Hindlimb muscle (tissue), 1 donor: Measurements from ENCODE around the gene SPRYD3. TPM values are rescaled to one million over a fixed set of nuclear protein-coding genes. Genes with fewer than 3 reads are reported as not detected.

ENCODE experiments used
- DNase-seq: peaks from one replicate; pipeline ENCODE4 v3.0.0-alpha.2; 2013
- polyA plus RNA-seq: library from polyadenylated mRNA; unstranded; fragments of 120-200 nt; gene quantifications from one replicate; pipeline ENCODE4 v1.2.1, GENCODE V29; 2013; ENCODE audit not compliant: insufficient read length

SPRYD3 gene
- polyA plus RNA-seq, 1 donor: 17.4 TPM

DNA sequence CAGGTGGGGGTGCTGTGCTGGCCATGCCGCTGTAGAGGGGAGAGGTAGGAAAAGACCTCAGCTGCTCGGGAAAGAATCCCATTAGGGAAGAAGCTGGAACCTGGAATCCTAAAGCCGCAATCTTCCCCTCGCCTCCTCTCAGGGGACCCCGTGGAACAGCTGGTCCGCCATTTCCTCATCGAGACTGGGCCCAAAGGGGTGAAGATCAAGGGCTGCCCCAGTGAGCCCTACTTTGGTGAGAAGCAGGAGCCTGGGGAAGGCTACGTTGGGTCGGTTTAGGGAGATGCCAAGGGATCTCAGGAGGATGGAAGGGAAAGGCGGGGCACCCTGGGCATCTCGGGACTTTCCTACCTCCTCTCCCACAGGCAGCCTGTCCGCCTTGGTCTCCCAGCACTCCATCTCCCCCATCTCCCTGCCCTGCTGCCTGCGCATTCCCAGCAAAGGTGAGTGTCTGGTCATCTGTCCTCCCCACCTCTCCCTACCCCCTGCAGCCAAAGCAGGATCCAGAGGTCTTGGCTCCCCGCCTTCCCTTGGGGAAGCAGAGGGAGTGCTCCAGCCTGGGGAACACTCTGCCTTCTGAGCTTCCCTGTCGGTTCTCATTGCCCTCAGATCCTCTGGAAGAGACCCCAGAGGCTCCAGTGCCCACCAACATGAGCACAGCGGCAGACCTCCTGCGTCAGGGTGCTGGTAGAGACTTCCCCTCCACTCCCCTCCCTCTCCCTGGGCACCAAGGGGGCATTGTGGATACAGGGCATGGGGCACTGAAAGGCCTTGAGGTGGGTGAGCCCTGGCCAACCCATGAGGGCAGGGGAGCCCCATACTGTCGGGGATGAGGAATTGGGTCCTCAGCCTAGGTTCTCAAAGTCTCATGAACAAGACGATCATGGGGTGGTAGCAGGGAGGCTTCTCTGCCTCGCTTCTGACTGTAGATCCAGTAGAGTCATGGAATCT, 16.9 kb downstream of the SPRYD3 start:
- no peak for DNase-seq

- DNase-seq: no peak
These were observed 17.7 kb downstream of the SPRYD3 start for GRCh38 chr12:53061404-53062010.

- DNase-seq: no peak
These were observed 18.4 kb downstream of the SPRYD3 start for GRCh38 chr12:53060721-53061276.

GRCh38 chr12:53060064-53060720, 19.0 kb downstream of the SPRYD3 start:
- no peak for DNase-seq

DNA sequence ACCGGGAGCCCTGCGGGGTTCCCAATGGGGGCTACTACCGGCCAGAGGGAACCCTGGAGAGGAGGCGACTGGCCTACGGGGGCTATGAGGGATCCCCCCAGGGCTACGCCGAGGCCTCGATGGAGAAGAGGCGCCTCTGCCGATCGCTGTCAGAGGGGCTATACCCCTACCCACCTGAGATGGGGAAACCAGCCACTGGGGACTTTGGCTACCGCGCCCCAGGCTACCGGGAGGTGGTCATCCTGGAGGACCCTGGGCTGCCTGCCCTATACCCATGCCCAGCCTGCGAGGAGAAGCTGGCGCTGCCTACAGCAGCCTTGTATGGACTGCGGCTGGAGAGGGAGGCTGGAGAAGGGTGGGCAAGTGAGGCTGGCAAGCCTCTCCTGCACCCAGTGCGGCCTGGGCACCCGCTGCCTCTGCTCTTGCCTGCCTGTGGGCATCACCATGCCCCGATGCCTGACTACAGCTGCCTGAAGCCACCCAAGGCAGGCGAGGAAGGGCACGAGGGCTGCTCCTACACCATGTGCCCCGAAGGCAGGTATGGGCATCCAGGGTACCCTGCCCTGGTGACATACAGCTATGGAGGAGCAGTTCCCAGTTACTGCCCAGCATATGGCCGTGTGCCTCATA, 19.6 kb downstream of the SPRYD3 start:
- no peak for DNase-seq

DNA sequence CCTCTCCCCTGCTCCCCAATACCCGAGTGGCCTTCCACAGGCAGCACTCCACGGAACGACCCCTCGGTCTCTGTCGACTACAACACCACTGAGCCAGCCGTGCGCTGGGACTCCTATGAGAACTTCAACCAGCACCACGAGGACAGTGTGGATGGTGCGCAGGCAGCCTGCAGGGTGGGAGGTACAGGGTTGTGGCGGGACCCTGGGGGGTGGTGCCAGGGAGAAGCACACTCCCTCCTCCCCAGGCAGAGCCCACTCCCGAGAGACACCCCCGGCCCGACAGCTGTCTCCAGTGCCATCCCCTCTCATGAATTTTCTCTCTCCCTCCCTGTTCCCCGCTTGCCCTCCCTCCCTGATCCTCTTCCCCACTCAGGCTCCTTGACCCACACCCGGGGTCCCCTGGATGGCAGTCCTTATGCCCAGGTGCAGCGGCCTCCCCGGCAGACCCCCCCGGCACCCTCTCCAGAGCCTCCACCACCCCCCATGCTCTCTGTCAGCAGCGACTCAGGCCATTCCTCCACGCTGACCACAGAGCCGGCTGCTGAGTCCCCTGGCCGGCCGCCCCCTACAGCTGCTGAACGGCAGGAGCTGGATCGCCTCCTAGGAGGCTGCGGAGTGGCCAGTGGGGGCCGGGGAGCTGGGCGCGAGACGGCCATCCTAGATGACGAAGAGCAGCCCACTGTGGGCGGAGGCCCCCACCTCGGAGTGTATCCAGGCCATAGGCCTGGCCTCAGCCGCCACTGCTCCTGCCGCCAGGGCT, 20.3 kb downstream of the SPRYD3 start:
- DNase-seq: no peak

DNA sequence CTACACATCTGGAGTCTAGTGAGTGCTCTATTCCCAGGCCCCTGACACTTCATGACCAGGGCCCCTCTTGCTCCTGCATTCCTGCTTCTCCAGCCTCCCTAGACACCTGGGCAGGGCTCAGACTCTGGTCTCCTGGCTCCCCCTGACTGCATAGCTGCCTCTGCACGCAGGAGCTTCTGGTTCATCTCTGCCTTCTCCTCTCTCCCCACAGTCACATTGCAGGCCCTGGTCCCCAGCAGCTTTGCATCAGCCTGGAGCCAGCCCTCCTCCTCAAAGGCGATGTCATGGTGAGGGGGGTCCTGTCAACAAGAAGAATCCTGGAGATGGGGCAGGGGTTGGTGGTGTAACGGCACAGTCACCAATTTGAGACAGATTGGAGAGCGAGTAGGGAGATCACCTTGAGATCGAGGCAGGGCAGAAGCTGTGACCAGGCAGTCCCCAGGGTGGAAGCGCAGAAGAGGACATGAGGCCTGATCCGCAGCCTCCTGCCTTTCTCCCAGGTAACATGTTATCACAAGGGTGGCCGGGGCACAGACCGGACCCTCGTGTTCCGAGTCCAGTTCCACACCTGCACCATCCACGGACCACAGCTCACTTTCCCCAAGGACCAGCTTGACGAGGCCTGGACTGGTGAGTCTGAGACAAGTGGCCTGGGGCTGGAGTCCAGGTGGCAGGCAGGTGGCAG, 21.2 kb downstream of the SPRYD3 start:
- no peak for DNase-seq

DNA sequence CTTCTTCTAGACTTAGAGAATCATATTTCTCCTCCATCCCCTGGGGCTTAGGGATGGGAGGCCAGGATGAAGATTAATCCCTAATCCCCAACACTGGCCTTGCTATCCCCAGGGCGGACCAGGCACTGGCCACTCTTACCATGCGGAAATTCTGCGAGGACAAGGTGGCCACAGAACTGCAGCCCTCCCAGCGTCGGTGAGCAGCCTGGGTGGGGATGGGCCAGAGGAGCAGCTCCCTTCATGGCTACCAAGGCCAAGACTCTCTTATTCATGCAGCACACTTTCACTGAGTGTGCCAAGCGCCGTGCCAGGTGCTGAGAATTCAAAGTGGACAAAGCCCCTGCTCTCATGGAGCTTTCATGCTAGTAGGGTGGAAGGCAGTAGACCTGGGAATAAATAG, 22.3 kb downstream of the SPRYD3 start:
- DNase-seq: no peak

DNA sequence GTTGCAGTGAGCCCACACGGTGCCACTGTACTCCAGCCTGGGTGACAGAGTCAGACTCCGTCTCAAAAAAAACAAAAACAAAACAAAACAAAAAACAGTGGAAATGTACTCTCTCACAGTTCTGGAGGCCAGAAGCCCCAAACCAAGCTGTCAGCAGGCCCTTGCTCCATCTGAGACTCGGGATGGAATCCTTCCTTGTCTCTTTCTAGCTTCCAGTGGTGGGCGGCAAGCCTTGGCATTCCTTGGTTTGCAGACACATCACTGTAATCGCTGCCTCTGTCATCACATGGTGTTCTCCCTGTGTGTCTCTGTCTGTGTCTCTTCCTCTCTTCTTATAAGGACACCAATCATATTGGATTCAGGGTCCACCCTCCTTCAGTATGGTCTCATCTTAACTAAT, 22.9 kb downstream of the SPRYD3 start:
- no peak for DNase-seq

GRCh38 chr12:53055471-53056266, 23.5 kb downstream of the SPRYD3 start:
- no peak for DNase-seq

DNA sequence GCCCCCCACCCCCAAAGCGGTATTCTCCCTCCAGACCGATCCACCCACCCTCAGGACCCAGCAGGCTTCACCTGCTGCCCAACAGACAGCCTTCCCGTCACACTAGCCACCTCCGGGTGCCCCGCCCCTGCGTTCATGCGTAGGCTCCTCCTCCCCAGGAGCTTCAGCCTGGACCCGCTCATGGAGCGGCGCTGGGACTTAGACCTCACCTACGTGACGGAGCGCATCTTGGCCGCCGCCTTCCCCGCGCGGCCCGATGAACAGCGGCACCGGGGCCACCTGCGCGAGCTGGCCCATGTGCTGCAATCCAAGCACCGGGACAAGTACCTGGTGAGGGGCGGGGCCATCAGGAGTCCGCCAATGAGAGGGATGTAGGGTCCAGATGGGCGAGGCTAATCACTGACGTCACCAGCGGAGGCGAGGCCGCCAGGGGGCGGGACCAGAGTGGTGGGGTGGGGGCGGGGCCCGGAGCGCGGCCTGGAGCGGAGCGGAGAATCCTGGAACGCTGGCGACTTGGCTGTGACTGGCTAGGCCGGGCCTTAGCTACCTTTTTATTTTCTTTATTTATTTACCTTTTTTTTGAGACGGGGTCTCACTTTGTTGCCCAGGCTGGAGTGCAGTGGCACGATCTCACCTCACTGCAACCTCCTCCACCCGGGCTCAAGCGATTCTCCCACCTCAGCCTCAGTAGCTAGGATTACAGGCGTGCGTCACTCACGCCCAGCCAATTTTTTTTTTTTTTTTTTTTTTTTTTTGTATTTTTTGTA, 24.9 kb downstream of the SPRYD3 start:
- peak; percentile 90 for DNase-seq

DNA sequence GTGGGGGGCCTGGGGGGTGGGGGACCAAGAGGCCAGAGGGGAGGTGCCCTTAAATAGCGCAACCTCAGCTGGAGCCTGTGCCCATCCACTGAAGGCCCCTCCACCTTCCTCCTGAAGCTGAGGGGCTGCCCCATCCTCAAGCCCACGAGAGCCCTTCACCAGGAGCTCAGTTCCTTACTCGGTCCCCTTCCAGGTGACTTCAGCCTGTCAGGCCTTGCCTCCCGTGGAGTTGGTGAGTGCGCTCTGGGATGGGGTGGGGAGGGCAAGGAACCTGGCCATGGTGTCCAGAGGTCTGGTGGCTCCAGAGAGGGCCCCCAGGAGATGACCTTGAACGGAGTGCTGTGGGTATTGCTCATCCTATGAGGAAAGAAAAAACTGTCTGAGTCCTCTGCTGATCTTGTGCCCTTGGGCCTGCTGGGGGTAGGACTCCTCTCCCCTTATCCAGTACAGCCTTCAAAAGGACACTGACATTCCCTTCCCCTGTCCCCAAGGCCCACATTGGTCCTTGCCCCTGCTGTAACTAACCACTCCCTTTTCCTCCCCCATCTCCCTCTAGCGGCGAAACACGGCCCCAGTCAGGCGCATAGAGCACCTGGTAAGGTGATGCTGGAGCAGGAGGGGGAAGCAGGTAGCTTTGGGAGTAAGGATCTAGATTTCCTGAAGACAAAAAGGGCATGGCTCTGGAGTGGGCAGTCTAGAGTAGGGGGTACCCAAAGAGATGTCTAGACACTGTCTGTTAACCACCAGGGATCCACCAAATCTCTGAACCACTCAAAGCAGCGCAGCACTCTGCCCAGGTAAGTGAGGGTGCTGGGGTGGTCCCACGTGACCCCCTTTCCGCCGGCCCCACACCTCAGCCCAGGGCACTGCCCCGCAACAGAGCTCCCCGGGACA, 25.7 kb downstream of the SPRYD3 start:
- peak; percentile 36 for DNase-seq

DNA sequence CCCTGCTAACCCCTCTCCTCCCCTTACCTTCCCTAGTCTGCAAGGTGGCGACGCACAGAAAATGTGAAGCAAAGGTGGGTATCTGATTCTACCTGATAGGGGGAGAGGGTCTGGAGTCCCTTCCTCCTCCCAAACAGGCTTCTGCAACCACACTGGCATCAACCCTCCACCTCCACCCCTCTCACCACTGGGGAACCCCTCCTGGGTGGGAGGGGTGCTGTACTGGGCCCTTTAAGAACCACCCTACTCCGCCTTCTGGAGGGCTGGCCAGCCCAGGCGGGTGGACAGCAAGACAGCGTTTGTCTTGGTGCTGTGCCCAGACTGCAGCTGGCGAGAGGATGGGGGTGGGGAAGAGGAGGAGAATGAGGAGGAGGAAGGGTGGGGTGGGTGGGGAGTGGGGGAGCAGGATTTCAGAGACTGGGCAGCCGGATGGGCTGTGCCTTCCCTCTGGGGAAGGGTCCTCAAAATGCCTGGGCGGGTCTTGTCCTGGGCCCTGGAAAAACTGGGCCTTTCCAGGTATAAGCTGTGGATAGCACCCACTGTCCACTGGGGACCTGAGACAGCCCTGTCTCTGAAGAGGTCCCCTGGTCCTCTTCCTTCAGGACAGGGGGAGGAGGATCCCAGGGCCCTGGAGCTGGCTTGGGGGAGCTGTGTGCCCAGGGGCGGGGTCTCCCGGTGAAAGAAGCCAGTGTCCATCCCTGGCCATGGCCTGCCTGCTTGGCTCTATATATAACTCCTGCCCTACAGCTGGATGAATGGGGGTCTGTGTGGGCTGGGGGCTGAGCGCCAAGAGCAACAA, 26.6 kb downstream of the SPRYD3 start:
- DNase-seq: peak; percentile 88

- DNase-seq: no peak
These were observed 27.2 kb downstream of the SPRYD3 start for GRCh38 chr12:53051881-53052412.

- no peak for DNase-seq
These were observed 27.9 kb downstream of the SPRYD3 start for GRCh38 chr12:53051058-53051880.

DNA sequence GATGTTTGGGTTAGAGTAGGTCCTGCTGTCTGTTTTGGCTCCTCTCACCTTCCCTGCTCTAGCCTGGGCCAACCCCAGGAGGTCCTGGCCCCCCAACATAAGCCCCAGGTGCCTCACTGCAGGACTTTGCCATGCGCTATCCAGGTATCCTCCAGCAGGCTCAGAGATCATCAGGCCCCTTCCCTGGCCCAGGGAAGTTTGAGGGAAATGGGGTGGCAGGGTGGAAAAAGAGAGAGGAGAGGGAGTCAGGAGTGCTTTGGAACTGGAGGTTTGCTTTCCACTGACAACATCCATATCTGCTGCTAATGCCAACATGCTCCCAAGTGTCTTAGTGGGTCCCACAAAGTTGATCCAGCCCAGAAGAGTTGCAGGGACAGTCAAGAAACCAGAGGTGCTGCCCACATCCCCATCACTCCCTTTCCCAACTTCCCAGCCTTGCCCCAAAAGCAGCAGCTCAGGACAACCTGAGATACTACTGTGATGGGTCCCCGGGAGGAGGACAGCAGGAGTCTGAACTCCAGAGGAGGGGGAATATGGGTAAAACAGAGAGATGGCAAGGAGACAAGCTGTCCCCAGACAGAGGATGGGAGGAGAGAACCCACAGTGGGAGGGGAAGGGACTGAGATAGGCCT, 28.6 kb downstream of the SPRYD3 start:
- DNase-seq: no peak
